Nephron (organoid): Measurements from ENCODE around the gene SAMD4B.

Experiments used
- H3K27ac Mint-ChIP-seq, 3 experiments: 2 replicates each; pipeline ENCODE4 v1.8.0; 2020; ENCODE audit warnings: mixed read lengths in 3 of 3, mild to moderate bottlenecking in 2 of 3, moderate library complexity in 1 of 3
- H3K27me3 Mint-ChIP-seq: 2 replicates; pipeline ENCODE4 v1.8.0; 2021; ENCODE audit warnings: low read depth, mild to moderate bottlenecking, moderate library complexity, mixed read lengths
- H3K36me3 Mint-ChIP-seq: 2 replicates; pipeline ENCODE4 v1.8.0; 2020; ENCODE audit warnings: low read depth, mixed read lengths
- H3K4me1 Mint-ChIP-seq: 2 replicates; pipeline ENCODE4 v1.8.0; 2020; ENCODE audit warnings: mixed read lengths
- H3K4me3 Mint-ChIP-seq, 3 experiments: 2 replicates each; pipeline ENCODE4 v1.8.0; 2020; ENCODE audit warnings: mild to moderate bottlenecking in 3 of 3, mixed read lengths in 3 of 3, moderate library complexity in 2 of 3
- H3K9me3 Mint-ChIP-seq: 2 replicates; pipeline ENCODE4 v1.8.0; 2020; ENCODE audit warnings: mixed read lengths
- CTCF ChIP-seq, 3 experiments: fragments of 200-600 bp; sonication (generic); IDR thresholded peaks; one replicate each; pipeline ENCODE4 v1.5.0; 2021; ENCODE audit warnings: antibody characterized with exemption in 3 of 3; ENCODE audit not compliant: unreplicated experiment in 3 of 3

SAMD4B gene

DNA sequence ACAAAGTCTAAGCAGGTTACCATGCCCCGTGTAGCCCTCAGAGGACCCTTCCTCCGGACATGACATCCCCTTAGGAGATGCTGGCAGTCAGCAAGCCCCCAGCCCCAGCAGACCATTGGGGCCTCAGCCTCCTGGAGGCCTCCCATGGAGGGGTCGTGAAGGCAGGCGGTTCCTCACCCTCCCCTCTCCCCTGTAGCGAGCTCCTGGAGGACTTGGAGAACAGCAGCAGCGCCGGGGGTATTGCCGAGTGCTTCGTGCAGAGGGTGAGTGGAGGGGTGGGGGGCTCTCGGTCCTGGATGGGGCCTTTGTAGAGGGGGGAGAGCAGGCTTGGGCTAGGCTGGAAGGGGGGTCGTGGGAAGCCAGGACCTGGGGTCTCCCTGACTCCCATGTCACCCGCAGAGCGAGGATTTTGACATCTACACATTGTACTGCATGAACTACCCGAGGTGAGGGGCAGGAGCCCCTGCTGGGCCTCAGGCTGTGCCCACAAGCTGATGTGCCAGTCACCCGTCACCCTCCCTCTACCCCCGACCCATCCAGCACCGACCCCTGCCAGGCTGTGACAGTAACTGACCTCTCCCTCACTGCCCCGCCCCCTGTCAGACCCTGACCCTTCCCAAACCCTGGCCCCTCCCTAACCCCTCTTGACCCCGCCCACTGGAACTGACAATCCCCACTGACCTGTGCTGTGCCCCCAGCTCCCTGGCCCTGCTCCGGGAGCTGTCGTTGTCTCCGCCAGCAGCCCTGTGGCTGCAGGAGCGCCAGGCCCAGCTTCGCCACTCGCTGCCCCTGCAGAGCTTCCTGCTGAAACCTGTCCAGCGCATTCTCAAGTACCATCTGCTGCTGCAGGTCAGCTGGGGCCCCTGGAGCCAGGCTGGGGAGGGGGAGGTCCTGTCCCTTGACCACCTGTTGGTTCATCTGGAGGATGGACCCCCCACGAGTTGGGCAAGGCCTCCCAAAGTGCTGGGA is 74.2 kb downstream of the SAMD4B start:
- Mint-ChIP-seq H3K4me1 (peaks cover 19% of the 10 kb centered on the region), H3K9me3 (no peaks in the 10 kb centered on the region), H3K36me3 (peaks cover 48% of the 10 kb centered on the region), H3K4me3 (no peak overlapping the region), H3K27me3 (peaks cover 5% of the 10 kb centered on the region), H3K27ac (no peak overlapping the region)
- TF ChIP-seq CTCF (IDR thresholded peaks at IDR 0.05; ENCODE audit: unreplicated experiment in 3 of 3), result no peak

GRCh38 chr19:39417463-39418181 is 75.4 kb downstream of the SAMD4B start:
- peak overlapping the region; percentile 65 to 74 (median 73) for H3K4me3 Mint-ChIP-seq
- peaks cover 50% of the 10 kb centered on the region for H3K36me3 Mint-ChIP-seq
- no peak for TF ChIP-seq CTCF (IDR thresholded peaks at IDR 0.05; ENCODE audit: unreplicated experiment in 3 of 3)
- no peaks in the 10 kb centered on the region for H3K27me3 Mint-ChIP-seq
- H3K4me1 Mint-ChIP-seq, result peaks cover 10% of the 10 kb centered on the region
- H3K9me3 Mint-ChIP-seq, result no peaks in the 10 kb centered on the region
- no peak overlapping the region for H3K27ac Mint-ChIP-seq

- peaks cover 9% of the 10 kb centered on the region for H3K4me1 Mint-ChIP-seq
- H3K27ac Mint-ChIP-seq, result no peak overlapping the region
- no peaks in the 10 kb centered on the region for H3K9me3 Mint-ChIP-seq
- TF ChIP-seq CTCF (IDR thresholded peaks at IDR 0.05; ENCODE audit: unreplicated experiment in 3 of 3), result no peak
- no peaks in the 10 kb centered on the region for H3K27me3 Mint-ChIP-seq
- peaks cover 58% of the 10 kb centered on the region for H3K36me3 Mint-ChIP-seq
- H3K4me3 Mint-ChIP-seq, result peak overlapping the region in 1 of 3 experiments; percentile 62
Measured at GRCh38 chr19:39419003-39419402, 76.8 kb downstream of the SAMD4B start.

- peaks cover 54% of the 10 kb centered on the region for H3K36me3 Mint-ChIP-seq
- H3K9me3 Mint-ChIP-seq, result no peaks in the 10 kb centered on the region
Measured at GRCh38 chr19:39420769-39421168, 78.5 kb downstream of the SAMD4B start.

GRCh38 chr19:39422020-39422419 is 79.8 kb downstream of the SAMD4B start:
- Mint-ChIP-seq H3K27me3 (no peaks in the 10 kb centered on the region), H3K27ac (no peak overlapping the region), H3K4me1 (peaks cover 12% of the 10 kb centered on the region), H3K9me3 (no peaks in the 10 kb centered on the region), H3K36me3 (peaks cover 59% of the 10 kb centered on the region), H3K4me3 (no peak overlapping the region)
- no peak for TF ChIP-seq CTCF (IDR thresholded peaks at IDR 0.05; ENCODE audit: unreplicated experiment in 3 of 3)

More at GRCh38 chr19:39420769-39421168, 78.5 kb downstream of the SAMD4B start:
- no peaks in the 10 kb centered on the region for H3K27me3 Mint-ChIP-seq
- TF ChIP-seq CTCF (IDR thresholded peaks at IDR 0.05; ENCODE audit: unreplicated experiment in 3 of 3), result no peak
- H3K4me1 Mint-ChIP-seq, result peaks cover 3% of the 10 kb centered on the region
- no peak overlapping the region for H3K4me3 Mint-ChIP-seq
- no peak overlapping the region for H3K27ac Mint-ChIP-seq
